ENCODE results near the gene UBN1. TPM values are rescaled to one million over a fixed set of nuclear protein-coding genes. Genes with fewer than 3 reads are reported as not detected.

UBN1 gene
- total RNA-seq, 1 donor, result 37.7 TPM

GRCh38 chr16:4806280-4806679, 41.0 kb upstream of the UBN1 start:
- no peak overlapping the region for H3K4me3 ChIP-seq (ENCODE audit: low read depth, low read length)
- no peak for TF ChIP-seq CTCF (IDR thresholded peaks at IDR 0.05; ENCODE audit: insufficient read depth, low read length)
- no peak for DNase-seq (ENCODE audit: low read depth)

- TF ChIP-seq CTCF (IDR thresholded peaks at IDR 0.05; ENCODE audit: insufficient read depth, low read length), result no peak
- no peak overlapping the region for H3K4me3 ChIP-seq (ENCODE audit: low read depth, low read length)
- DNase-seq (ENCODE audit: low read depth), result no peak
These were observed 36.0 kb upstream of the UBN1 start for GRCh38 chr16:4811242-4811641.

GRCh38 chr16:4811773-4812172, 35.5 kb upstream of the UBN1 start:
- no peak overlapping the region for H3K4me3 ChIP-seq (ENCODE audit: low read depth, low read length)
- no peak for DNase-seq (ENCODE audit: low read depth)
- TF ChIP-seq CTCF (IDR thresholded peaks at IDR 0.05; ENCODE audit: insufficient read depth, low read length), result no peak

- TF ChIP-seq CTCF (IDR thresholded peaks at IDR 0.05; ENCODE audit: insufficient read depth, low read length), result no peak
- no peak overlapping the region for H3K4me3 ChIP-seq (ENCODE audit: low read depth, low read length)
- DNase-seq (ENCODE audit: low read depth), result no peak
These were observed 33.9 kb upstream of the UBN1 start for GRCh38 chr16:4813251-4814003.

GRCh38 chr16:4814046-4814445, 33.2 kb upstream of the UBN1 start:
- DNase-seq (ENCODE audit: low read depth), result no peak
- TF ChIP-seq CTCF (IDR thresholded peaks at IDR 0.05; ENCODE audit: insufficient read depth, low read length), result no peak
- H3K4me3 ChIP-seq (ENCODE audit: low read depth, low read length), result no peak overlapping the region

GRCh38 chr16:4814542-4815173, 32.6 kb upstream of the UBN1 start:
- no peak for DNase-seq (ENCODE audit: low read depth)
- H3K4me3 ChIP-seq (ENCODE audit: low read depth, low read length), result no peak overlapping the region
- TF ChIP-seq CTCF (IDR thresholded peaks at IDR 0.05; ENCODE audit: insufficient read depth, low read length), result no peak
